ENCODE measurements around the gene ADRB1.

ADRB1 gene

GRCh38 chr10:114057855-114058254 lies 14.2 kb downstream of the ADRB1 start:
- DNase-seq (ENCODE audit: low spot score), result no peak

GRCh38 chr10:114058297-114058696 lies 14.6 kb downstream of the ADRB1 start:
- no peak for DNase-seq (ENCODE audit: low spot score)

- no peak for DNase-seq (ENCODE audit: low spot score)
These were observed 15.9 kb downstream of the ADRB1 start for GRCh38 chr10:114059561-114059960.

- no peak for DNase-seq (ENCODE audit: low spot score)
These were observed 16.8 kb downstream of the ADRB1 start for GRCh38 chr10:114060456-114060855.

GRCh38 chr10:114061148-114061547 lies 17.5 kb downstream of the ADRB1 start:
- DNase-seq (ENCODE audit: low spot score), result no peak

GRCh38 chr10:114061789-114062188 lies 18.1 kb downstream of the ADRB1 start:
- DNase-seq (ENCODE audit: low spot score), result no peak

GRCh38 chr10:114064151-114065048 lies 20.7 kb downstream of the ADRB1 start:
- DNase-seq (ENCODE audit: low spot score), result no peak

DNA sequence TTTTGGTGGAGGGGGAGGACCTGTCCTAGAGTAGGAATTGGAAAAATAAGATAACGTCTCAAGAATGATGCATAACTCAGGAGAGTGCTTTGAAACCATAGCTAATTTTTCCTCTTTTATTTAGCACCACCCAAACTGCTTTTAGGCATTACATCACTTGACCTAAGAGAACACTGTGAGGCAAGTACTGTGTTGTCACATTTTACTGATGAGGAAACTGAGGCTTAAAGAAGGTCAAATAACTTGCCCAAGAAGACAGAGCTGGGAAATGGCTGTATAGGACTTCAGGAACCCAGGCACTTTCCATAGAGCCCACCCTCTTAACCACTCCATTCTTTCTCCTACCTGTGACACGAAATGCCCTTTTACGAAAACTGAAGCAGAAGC lies 21.4 kb downstream of the ADRB1 start:
- DNase-seq (ENCODE audit: low spot score), result no peak

GRCh38 chr10:114068054-114068707 lies 24.5 kb downstream of the ADRB1 start:
- DNase-seq (ENCODE audit: low spot score), result no peak

- no peak for DNase-seq (ENCODE audit: low spot score)
These were observed 27.0 kb downstream of the ADRB1 start for GRCh38 chr10:114070710-114071109.

DNA sequence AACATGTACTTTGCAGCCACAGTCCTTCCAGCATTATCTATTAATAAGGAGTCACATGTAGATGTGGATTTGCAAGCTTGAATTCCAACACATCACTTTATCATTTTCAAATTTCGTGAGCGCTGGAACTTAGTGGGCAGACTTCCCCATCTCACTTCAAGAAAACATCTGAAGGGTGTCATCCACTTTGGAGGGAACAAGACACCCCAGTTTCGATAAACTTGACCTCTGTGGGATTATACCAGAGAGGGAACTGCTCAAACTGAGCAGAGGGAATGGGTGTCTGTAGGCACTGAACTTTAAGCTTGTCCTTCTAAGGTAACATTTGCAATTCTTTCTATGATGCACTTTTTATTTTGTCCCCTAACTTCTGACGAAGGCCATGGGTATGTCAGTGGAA lies 27.5 kb downstream of the ADRB1 start:
- DNase-seq (ENCODE audit: low spot score), result no peak

GRCh38 chr10:114073395-114074186 lies 29.9 kb downstream of the ADRB1 start:
- no peak for DNase-seq (ENCODE audit: low spot score)

GRCh38 chr10:114075093-114075492 lies 31.4 kb downstream of the ADRB1 start:
- no peak for DNase-seq (ENCODE audit: low spot score)

DNA sequence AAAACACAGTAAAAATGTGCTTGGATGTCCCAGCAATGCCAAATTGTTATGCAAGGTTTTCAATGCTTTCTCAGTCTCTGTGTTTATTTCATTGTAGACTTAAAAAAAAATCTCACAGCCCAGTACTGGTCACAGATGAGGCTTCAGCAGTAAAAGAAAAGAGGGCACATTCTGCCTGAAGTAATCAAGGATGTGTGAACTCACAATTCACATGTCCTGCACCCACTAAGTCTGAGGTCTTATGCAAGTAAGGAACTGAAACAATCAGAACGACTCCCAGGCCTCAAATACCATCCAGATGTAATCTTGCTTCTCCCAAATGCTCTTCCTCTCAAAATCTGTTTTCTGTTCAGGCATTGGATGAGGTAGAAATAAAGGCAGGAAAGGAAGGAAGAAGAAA lies 33.7 kb downstream of the ADRB1 start:
- no peak for DNase-seq (ENCODE audit: low spot score)

- DNase-seq (ENCODE audit: low spot score), result no peak
These were observed 34.2 kb downstream of the ADRB1 start for GRCh38 chr10:114077815-114078219.

GRCh38 chr10:114078346-114078745 lies 34.7 kb downstream of the ADRB1 start:
- no peak for DNase-seq (ENCODE audit: low spot score)

- no peak for DNase-seq (ENCODE audit: low spot score)
These were observed 35.8 kb downstream of the ADRB1 start for GRCh38 chr10:114079421-114079820.

DNA sequence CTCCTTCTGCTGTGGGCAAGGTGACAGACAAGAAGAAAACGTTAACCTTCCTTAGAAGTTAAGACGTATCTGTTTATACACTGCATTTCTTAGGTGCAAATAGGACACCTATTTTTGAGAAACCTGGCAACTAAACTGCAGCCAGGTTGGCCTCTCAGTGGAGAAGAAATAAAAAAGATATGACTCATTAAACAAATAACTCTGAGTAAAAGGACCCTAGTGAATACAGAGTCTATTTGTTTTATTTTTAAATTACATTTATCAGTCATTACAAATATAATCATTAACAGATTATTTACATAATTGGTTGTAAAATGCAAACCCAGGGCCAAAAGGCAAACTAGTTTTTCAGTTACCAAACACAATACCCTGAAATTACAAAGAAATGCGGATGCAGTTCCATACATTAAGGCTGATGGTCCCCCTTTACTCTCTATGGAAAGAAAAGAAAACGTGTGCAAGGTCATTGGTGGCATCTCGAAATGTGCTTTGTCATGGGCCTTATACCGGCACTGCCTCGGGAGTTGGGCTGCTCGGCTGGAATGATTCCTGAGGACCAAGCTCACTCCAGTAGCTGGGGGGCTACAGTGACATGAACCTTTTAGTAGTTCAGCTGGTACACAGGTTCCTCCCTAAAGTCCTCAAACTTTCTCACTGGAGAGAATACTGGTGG lies 38.4 kb downstream of the ADRB1 start:
- no peak for DNase-seq (ENCODE audit: low spot score)

GRCh38 chr10:114083040-114083439 lies 39.4 kb downstream of the ADRB1 start:
- no peak for DNase-seq (ENCODE audit: low spot score)

DNA sequence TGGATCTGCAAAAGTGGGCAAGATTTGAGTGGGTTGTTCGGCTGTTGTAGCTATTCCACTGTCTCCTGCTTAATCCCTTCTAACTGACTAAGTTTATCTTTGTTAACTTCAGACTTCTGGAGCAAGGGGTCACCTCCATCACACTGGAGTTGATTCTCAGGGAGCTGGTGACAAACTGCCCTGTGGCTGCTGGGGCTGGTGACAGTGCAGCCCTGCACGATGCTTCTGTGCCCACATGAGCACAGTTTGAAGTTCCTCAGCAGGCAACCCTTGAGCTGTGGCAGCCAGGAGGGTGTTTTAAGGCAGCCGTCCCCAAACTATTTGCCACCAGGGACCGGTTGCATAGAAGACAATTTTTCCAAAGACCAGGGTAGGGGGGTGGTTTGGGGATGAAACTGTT lies 40.5 kb downstream of the ADRB1 start:
- no peak for DNase-seq (ENCODE audit: low spot score)

GRCh38 chr10:114087255-114087654 lies 43.6 kb downstream of the ADRB1 start:
- DNase-seq (ENCODE audit: low spot score), result no peak

DNA sequence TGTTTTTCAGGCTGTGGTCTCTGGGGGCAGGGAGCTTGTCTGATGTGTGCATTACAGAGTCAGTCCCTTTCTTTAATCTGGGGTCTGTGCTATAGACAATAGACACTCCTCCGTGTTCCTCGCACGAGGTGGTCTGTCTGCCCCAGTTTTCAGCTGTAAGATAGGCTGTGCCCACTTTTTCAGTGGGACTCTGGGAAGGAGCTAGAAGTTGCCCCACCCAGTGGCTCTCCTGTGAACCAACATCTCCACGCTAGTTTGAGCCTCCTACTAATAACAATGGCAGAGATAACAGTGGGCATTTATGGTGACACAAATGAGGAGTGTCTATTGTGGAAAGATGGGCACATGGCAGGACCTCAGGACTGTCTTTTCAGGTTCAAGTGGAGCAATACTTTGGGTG lies 44.0 kb downstream of the ADRB1 start:
- DNase-seq (ENCODE audit: low spot score), result no peak
